Activated naive CD8-positive, alpha-beta T cell treated with anti-CD3 and anti-CD28 coated beads, Interleukin-2, amount 50 U/mL, for 24 hours (primary cell): ENCODE measurements around the gene RPS6KA5.
A peak's percentile ranks its signal among the peaks of the same experiment; 100 is the strongest.
"Not testable (repeated sequence)": the region's sequence is repeated elsewhere in the genome, so short reads cannot be mapped to it uniquely, and the experiment has no call there.

Experiments
- ATAC-seq: fragments of 150-1000 bp; cut with Tn5 transposase; one replicate; pipeline ENCODE4 v1.10.0; 2021
- DNase-seq: peaks from one replicate; pipeline ENCODE4 v3.0.0; 2021
- H3K27ac Mint-ChIP-seq: one replicate; pipeline ENCODE4 v1.8.0; 2021; ENCODE audit warnings: mild to moderate bottlenecking, mixed read lengths
- H3K27me3 Mint-ChIP-seq: one replicate; pipeline ENCODE4 v1.8.0; 2021; ENCODE audit warnings: mixed read lengths
- H3K36me3 Mint-ChIP-seq: one replicate; pipeline ENCODE4 v1.8.0; 2021; ENCODE audit warnings: low read depth, mixed read lengths
- H3K4me1 Mint-ChIP-seq: one replicate; pipeline ENCODE4 v1.8.0; 2021; ENCODE audit warnings: mixed read lengths
- H3K4me3 Mint-ChIP-seq: one replicate; pipeline ENCODE4 v1.8.0; 2021; ENCODE audit warnings: mild to moderate bottlenecking, moderate library complexity, mixed read lengths
- H3K9me3 Mint-ChIP-seq: one replicate; pipeline ENCODE4 v1.8.0; 2021; ENCODE audit warnings: mixed read lengths

Gene RPS6KA5

GRCh38 chr14:90969531-90970166 is 90.8 kb downstream of the RPS6KA5 start:
- H3K27me3 Mint-ChIP-seq = no peaks in the 10 kb centered on the region
- peaks cover 17% of the 10 kb centered on the region for H3K36me3 Mint-ChIP-seq
- H3K27ac Mint-ChIP-seq = peak overlapping the region; percentile 94
- no peaks in the 10 kb centered on the region for H3K9me3 Mint-ChIP-seq
- H3K4me3 Mint-ChIP-seq = peak overlapping the region; percentile 68
- ATAC-seq (peak; percentile 58), DNase-seq (no peak)
- H3K4me1 Mint-ChIP-seq = peaks cover 38% of the 10 kb centered on the region

GRCh38 chr14:90968025-90968424 is 92.4 kb downstream of the RPS6KA5 start:
- no peak overlapping the region for H3K4me3 Mint-ChIP-seq
- no peak for ATAC-seq
- H3K27me3 Mint-ChIP-seq = no peaks in the 10 kb centered on the region
- H3K27ac Mint-ChIP-seq = peak overlapping the region; percentile 8
- peaks cover 15% of the 10 kb centered on the region for H3K36me3 Mint-ChIP-seq
- H3K9me3 Mint-ChIP-seq = no peaks in the 10 kb centered on the region
- DNase-seq = no peak
- peaks cover 38% of the 10 kb centered on the region for H3K4me1 Mint-ChIP-seq

- ATAC-seq (no peak), DNase-seq (no peak)
- no peaks in the 10 kb centered on the region for H3K9me3 Mint-ChIP-seq
- no peak overlapping the region for H3K4me3 Mint-ChIP-seq
- H3K27me3 Mint-ChIP-seq = no peaks in the 10 kb centered on the region
- no peak overlapping the region for H3K27ac Mint-ChIP-seq
- H3K4me1 Mint-ChIP-seq = peaks cover 35% of the 10 kb centered on the region
- peaks cover 12% of the 10 kb centered on the region for H3K36me3 Mint-ChIP-seq
Measured at GRCh38 chr14:90966493-90966892, 93.9 kb downstream of the RPS6KA5 start.

GRCh38 chr14:90965765-90966164 is 94.7 kb downstream of the RPS6KA5 start:
- H3K4me1 Mint-ChIP-seq = peaks cover 30% of the 10 kb centered on the region
- H3K27me3 Mint-ChIP-seq = no peaks in the 10 kb centered on the region
- ATAC-seq = no peak
- no peak for DNase-seq
- peaks cover 9% of the 10 kb centered on the region for H3K36me3 Mint-ChIP-seq
- H3K27ac Mint-ChIP-seq = no peak overlapping the region
- H3K4me3 Mint-ChIP-seq = no peak overlapping the region
- no peaks in the 10 kb centered on the region for H3K9me3 Mint-ChIP-seq

- ATAC-seq (no peak), DNase-seq (no peak)
- Mint-ChIP-seq H3K27ac (no peak overlapping the region), H3K36me3 (peaks cover 13% of the 10 kb centered on the region), H3K4me3 (no peak overlapping the region), H3K27me3 (no peaks in the 10 kb centered on the region), H3K4me1 (peaks cover 10% of the 10 kb centered on the region), H3K9me3 (no peaks in the 10 kb centered on the region)
Measured at GRCh38 chr14:90963343-90963742, 97.1 kb downstream of the RPS6KA5 start.

- Mint-ChIP-seq H3K27ac (no peak overlapping the region), H3K9me3 (no peaks in the 10 kb centered on the region), H3K4me3 (no peak overlapping the region), H3K36me3 (peaks cover 14% of the 10 kb centered on the region), H3K4me1 (peaks cover 4% of the 10 kb centered on the region), H3K27me3 (no peaks in the 10 kb centered on the region)
- DNase-seq (no peak), ATAC-seq (no peak)
Measured at GRCh38 chr14:90962505-90963109, 97.8 kb downstream of the RPS6KA5 start.

GRCh38 chr14:90960818-90961217 is 99.6 kb downstream of the RPS6KA5 start:
- no peak for ATAC-seq
- no peak for DNase-seq
- H3K36me3 Mint-ChIP-seq = peaks cover 24% of the 10 kb centered on the region

GRCh38 chr14:90959344-90959743 is 101.1 kb downstream of the RPS6KA5 start:
- Mint-ChIP-seq H3K27me3 (no peaks in the 10 kb centered on the region), H3K4me3 (no peak overlapping the region), H3K9me3 (peaks cover 16% of the 10 kb centered on the region), H3K27ac (no peak overlapping the region), H3K4me1 (peaks cover 4% of the 10 kb centered on the region), H3K36me3 (peaks cover 34% of the 10 kb centered on the region)
- ATAC-seq = peak; percentile 68
- no peak for DNase-seq

More at GRCh38 chr14:90960818-90961217, 99.6 kb downstream of the RPS6KA5 start:
- Mint-ChIP-seq H3K4me3 (no peak overlapping the region), H3K9me3 (peaks cover 6% of the 10 kb centered on the region), H3K4me1 (peaks cover 4% of the 10 kb centered on the region), H3K27me3 (no peaks in the 10 kb centered on the region), H3K27ac (no peak overlapping the region)

- Mint-ChIP-seq H3K4me1 (peaks cover 4% of the 10 kb centered on the region), H3K27me3 (no peaks in the 10 kb centered on the region), H3K36me3 (peaks cover 42% of the 10 kb centered on the region), H3K27ac (no peak overlapping the region), H3K9me3 (peaks cover 27% of the 10 kb centered on the region), H3K4me3 (no peak overlapping the region)
- no peak for ATAC-seq
- DNase-seq = no peak
Measured at GRCh38 chr14:90956273-90956672, 104.2 kb downstream of the RPS6KA5 start.

GRCh38 chr14:90953643-90954042 is 106.8 kb downstream of the RPS6KA5 start:
- not testable (repeated sequence) for ATAC-seq, DNase-seq, H3K27me3 Mint-ChIP-seq, H3K4me3 Mint-ChIP-seq, H3K27ac Mint-ChIP-seq, H3K4me1 Mint-ChIP-seq
- Mint-ChIP-seq H3K9me3 (peaks cover 27% of the 10 kb centered on the region), H3K36me3 (peaks cover 36% of the 10 kb centered on the region)

- ATAC-seq = no peak
- peaks cover 49% of the 10 kb centered on the region for H3K36me3 Mint-ChIP-seq
- no peak overlapping the region for H3K4me3 Mint-ChIP-seq
- H3K27me3 Mint-ChIP-seq = no peaks in the 10 kb centered on the region
- H3K4me1 Mint-ChIP-seq = no peaks in the 10 kb centered on the region
- no peak overlapping the region for H3K27ac Mint-ChIP-seq
- no peak for DNase-seq
- H3K9me3 Mint-ChIP-seq = peaks cover 13% of the 10 kb centered on the region
Measured at GRCh38 chr14:90943367-90943766, 117.1 kb downstream of the RPS6KA5 start.

- H3K36me3 Mint-ChIP-seq = peaks cover 56% of the 10 kb centered on the region
- H3K9me3 Mint-ChIP-seq = peaks cover 14% of the 10 kb centered on the region
- H3K27me3 Mint-ChIP-seq = no peaks in the 10 kb centered on the region
- DNase-seq (no peak), ATAC-seq (no peak)
- H3K4me3 Mint-ChIP-seq = no peak overlapping the region
- no peaks in the 10 kb centered on the region for H3K4me1 Mint-ChIP-seq
- H3K27ac Mint-ChIP-seq = no peak overlapping the region
Measured at GRCh38 chr14:90942511-90942910, 117.9 kb downstream of the RPS6KA5 start.

GRCh38 chr14:90941706-90942105 is 118.7 kb downstream of the RPS6KA5 start:
- Mint-ChIP-seq H3K9me3 (peaks cover 19% of the 10 kb centered on the region), H3K27ac (no peak overlapping the region), H3K27me3 (no peaks in the 10 kb centered on the region), H3K36me3 (peaks cover 62% of the 10 kb centered on the region), H3K4me1 (no peaks in the 10 kb centered on the region), H3K4me3 (no peak overlapping the region)
- DNase-seq (no peak), ATAC-seq (no peak)

- no peak overlapping the region for H3K27ac Mint-ChIP-seq
Measured at GRCh38 chr14:90940318-90940962, 120.0 kb downstream of the RPS6KA5 start.

GRCh38 chr14:90939252-90939795 is 121.1 kb downstream of the RPS6KA5 start:
- ATAC-seq, H3K4me1 Mint-ChIP-seq, H3K27ac Mint-ChIP-seq, H3K27me3 Mint-ChIP-seq, H3K4me3 Mint-ChIP-seq, DNase-seq: not testable (repeated sequence)
- peaks cover 56% of the 10 kb centered on the region for H3K36me3 Mint-ChIP-seq
- peaks cover 19% of the 10 kb centered on the region for H3K9me3 Mint-ChIP-seq

More at GRCh38 chr14:90940318-90940962, 120.0 kb downstream of the RPS6KA5 start:
- ATAC-seq (no peak), DNase-seq (no peak)
- Mint-ChIP-seq H3K4me1 (no peaks in the 10 kb centered on the region), H3K27me3 (no peaks in the 10 kb centered on the region), H3K9me3 (peaks cover 19% of the 10 kb centered on the region), H3K4me3 (no peak overlapping the region), H3K36me3 (peaks cover 56% of the 10 kb centered on the region)
